KMS-11 (cell line): ENCODE results near the gene UBASH3B.

Source experiments
- H2AFZ ChIP-seq: fragments of 200-600 bp; sonication (generic); 2 replicates; pipeline ENCODE4 v1.6.1; 2016; ENCODE audit warnings: antibody characterized with exemption, mixed run types, low read depth
- H3K27ac ChIP-seq: fragments of 200-600 bp; sonication (generic); 2 replicates; pipeline ENCODE4 v1.6.1; 2016; ENCODE audit warnings: mild to moderate bottlenecking, mixed run types
- H3K27me3 ChIP-seq: fragments of 200-600 bp; sonication (generic); 2 replicates; pipeline ENCODE4 v1.6.1; 2017; ENCODE audit warnings: mild to moderate bottlenecking, low read depth, mixed run types, moderate library complexity; ENCODE audit not compliant: insufficient read depth
- H3K36me3 ChIP-seq: fragments of 200-600 bp; sonication (generic); 2 replicates; pipeline ENCODE4 v1.6.1; 2017; ENCODE audit warnings: mild to moderate bottlenecking, mixed run types; ENCODE audit not compliant: insufficient read depth
- H3K4me1 ChIP-seq: fragments of 200-600 bp; sonication (generic); 2 replicates; pipeline ENCODE4 v1.6.1; 2016; ENCODE audit warnings: mild to moderate bottlenecking, low read depth, mixed run types; ENCODE audit not compliant: poor library complexity, severe bottlenecking
- H3K4me2 ChIP-seq: fragments of 200-600 bp; sonication (generic); 2 replicates; pipeline ENCODE4 v1.7.0; 2016; ENCODE audit warnings: mild to moderate bottlenecking, mixed run types
- H3K4me3 ChIP-seq: fragments of 200-600 bp; sonication (generic); IDR thresholded peaks from 2 replicates; pipeline ENCODE4 v1.6.1; 2017; ENCODE audit warnings: low read depth, low read length, mixed read lengths; ENCODE audit not compliant: insufficient read depth
- H3K79me2 ChIP-seq: fragments of 200-600 bp; sonication (generic); 2 replicates; pipeline ENCODE4 v1.6.1; 2016; ENCODE audit warnings: low read depth, mixed run types; ENCODE audit not compliant: insufficient read depth
- H3K9ac ChIP-seq: fragments of 200-600 bp; sonication (generic); 2 replicates; pipeline ENCODE4 v1.6.1; 2016; ENCODE audit warnings: mild to moderate bottlenecking, mixed run types
- H4K20me1 ChIP-seq: fragments of 200-600 bp; sonication (generic); 2 replicates; pipeline ENCODE4 v1.6.1; 2016; ENCODE audit warnings: mild to moderate bottlenecking, mixed run types; ENCODE audit not compliant: insufficient read depth
- TF ChIP-seq, protein P1 (sequence below): fragments of 200-600 bp; sonication (generic); conservative IDR thresholded peaks from 2 replicates; pipeline ENCODE4 v1.6.1; 2017; ENCODE audit warnings: low read depth, mild to moderate bottlenecking, antibody characterized with exemption, low read length, moderate library complexity, mixed read lengths

Gene UBASH3B

DNA sequence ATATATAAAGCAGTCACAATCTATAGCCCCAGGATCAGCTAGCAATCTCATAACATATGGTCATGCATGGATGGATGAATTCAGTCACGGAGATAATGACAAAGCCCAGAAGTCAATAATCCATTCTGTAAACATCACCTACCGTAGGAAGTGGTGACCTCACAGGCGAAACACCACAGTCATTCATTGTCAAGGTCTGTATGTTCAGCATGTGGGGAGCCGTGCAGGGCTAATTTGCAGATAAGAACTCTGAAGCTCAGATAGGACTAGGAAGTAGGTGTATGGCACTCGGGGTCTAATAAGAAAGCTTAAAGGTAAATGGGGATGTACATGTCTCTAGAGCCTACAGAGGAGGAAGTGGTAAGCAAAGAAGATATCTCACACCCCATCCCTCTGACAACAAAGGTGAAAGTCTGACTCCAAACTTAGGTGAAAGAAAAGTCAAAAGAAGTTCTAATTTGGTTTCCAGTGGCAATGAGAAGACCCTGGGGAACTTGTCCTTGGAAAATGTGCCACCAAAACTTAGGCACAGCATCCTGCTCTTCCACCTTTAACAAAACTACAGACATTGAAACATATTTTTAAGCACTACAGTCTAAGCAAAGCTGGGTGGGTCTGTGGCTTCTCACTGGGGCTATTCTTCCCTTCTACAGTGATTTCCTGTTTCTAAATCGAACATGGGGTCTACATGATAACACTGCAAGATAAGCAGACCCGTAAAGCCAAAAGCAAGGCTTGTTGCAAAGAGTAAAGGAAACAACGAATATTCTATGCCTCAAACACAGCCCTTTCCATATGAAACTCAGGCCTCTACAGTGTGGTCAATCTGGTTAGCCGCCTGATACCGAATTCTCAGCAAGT lies 188.0 kb downstream of the UBASH3B start:
- H3K27ac ChIP-seq, result no peak overlapping the region
- H3K36me3 ChIP-seq, result no peaks in the 10 kb centered on the region
- no peaks in the 10 kb centered on the region for H3K79me2 ChIP-seq
- no peak overlapping the region for H3K4me3 ChIP-seq
- H4K20me1 ChIP-seq, result no peaks in the 10 kb centered on the region
- H2AFZ ChIP-seq, result no peak overlapping the region
- no peaks in the 10 kb centered on the region for H3K27me3 ChIP-seq
- TF ChIP-seq, protein P1, sequence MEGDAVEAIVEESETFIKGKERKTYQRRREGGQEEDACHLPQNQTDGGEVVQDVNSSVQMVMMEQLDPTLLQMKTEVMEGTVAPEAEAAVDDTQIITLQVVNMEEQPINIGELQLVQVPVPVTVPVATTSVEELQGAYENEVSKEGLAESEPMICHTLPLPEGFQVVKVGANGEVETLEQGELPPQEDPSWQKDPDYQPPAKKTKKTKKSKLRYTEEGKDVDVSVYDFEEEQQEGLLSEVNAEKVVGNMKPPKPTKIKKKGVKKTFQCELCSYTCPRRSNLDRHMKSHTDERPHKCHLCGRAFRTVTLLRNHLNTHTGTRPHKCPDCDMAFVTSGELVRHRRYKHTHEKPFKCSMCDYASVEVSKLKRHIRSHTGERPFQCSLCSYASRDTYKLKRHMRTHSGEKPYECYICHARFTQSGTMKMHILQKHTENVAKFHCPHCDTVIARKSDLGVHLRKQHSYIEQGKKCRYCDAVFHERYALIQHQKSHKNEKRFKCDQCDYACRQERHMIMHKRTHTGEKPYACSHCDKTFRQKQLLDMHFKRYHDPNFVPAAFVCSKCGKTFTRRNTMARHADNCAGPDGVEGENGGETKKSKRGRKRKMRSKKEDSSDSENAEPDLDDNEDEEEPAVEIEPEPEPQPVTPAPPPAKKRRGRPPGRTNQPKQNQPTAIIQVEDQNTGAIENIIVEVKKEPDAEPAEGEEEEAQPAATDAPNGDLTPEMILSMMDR, result no peak
- no peaks in the 10 kb centered on the region for H3K4me1 ChIP-seq
- no peak overlapping the region; the same call in 1 of the 2 replicates for H3K4me2 ChIP-seq
- no peak overlapping the region for H3K9ac ChIP-seq

DNA sequence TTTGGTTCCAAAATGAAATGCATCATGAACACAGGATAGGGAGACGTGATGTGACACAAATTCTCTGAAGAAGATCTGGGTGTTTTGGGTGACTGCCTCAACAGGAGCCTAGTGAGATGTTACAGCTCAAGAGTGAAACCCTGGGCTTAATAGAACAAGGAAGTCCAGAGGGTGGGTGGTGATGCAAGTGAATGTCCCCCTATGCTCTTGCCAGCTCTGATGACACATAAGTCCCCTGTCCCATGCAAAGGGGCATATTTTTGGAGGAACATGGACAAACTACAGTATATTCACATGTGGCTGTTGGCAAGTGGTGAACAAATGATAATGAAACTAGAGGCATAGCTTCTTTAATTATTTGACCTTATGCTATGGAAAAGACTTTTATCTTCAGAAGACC lies 191.9 kb downstream of the UBASH3B start:
- Histone ChIP-seq H3K27ac (no peak overlapping the region), H4K20me1 (no peaks in the 10 kb centered on the region), H3K27me3 (no peaks in the 10 kb centered on the region), H3K36me3 (no peaks in the 10 kb centered on the region), H3K79me2 (no peaks in the 10 kb centered on the region), H3K4me2 (no peak overlapping the region), H3K4me3 (no peak overlapping the region), H3K4me1 (no peaks in the 10 kb centered on the region), H3K9ac (no peak overlapping the region), H2AFZ (no peak overlapping the region)
- TF ChIP-seq, protein P1, result no peak

DNA sequence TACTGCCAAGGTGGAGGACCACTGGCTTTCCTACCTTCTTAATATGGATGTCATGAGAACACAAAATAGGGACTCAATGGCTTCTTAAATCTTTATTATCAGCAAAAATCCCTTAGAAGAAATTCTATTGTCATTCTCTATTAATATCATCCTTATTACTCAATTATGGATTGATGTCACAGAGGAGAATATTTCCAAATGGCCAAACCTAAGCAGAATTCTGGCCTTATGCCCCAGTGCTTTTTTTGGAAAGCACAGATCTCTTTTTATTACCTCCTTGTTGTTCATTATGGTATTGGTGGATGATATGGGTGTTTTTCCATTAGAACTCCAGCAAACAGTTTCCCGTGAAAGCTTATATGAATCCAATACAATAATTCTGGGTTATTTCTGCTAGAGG lies 192.7 kb downstream of the UBASH3B start:
- Histone ChIP-seq H4K20me1 (no peaks in the 10 kb centered on the region), H3K4me1 (no peaks in the 10 kb centered on the region), H2AFZ (no peak overlapping the region), H3K4me2 (no peak overlapping the region), H3K9ac (no peak overlapping the region), H3K27ac (no peak overlapping the region), H3K36me3 (no peaks in the 10 kb centered on the region), H3K4me3 (no peak overlapping the region), H3K79me2 (no peaks in the 10 kb centered on the region), H3K27me3 (no peaks in the 10 kb centered on the region)
- TF ChIP-seq, protein P1, result no peak

DNA sequence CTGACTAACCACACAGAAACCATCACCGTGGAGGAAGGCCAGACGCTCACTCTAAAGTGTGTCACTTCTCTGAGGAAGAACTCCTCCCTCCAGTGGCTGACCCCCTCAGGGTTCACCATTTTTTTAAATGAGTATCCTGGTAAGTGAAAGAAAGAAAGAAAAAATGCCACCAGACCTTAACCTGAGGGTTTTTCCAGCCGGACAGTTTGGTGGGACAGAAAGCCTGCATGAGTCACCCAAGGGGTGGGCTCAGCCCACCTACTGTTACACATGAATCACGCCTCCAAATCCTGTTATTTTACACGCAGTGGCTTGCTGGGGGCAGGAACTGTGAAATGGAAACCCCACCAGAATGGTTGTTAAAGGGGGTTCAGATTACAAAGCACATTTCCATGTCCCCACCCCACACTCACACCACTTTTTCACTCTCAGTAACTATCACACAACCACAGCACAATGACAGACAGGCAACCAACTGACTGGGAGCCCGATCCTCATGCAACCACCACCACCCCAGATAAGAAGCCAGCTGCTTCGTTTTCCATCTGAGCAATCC lies 194.6 kb downstream of the UBASH3B start:
- H3K4me3 ChIP-seq, result no peak overlapping the region
- H3K79me2 ChIP-seq, result no peaks in the 10 kb centered on the region
- TF ChIP-seq, protein P1, result no peak
- no peak overlapping the region for H2AFZ ChIP-seq
- H3K4me1 ChIP-seq, result no peaks in the 10 kb centered on the region
- no peaks in the 10 kb centered on the region for H4K20me1 ChIP-seq
- H3K36me3 ChIP-seq, result no peaks in the 10 kb centered on the region
- H3K4me2 ChIP-seq, result no peak overlapping the region
- no peak overlapping the region for H3K27ac ChIP-seq
- H3K27me3 ChIP-seq, result no peaks in the 10 kb centered on the region
- H3K9ac ChIP-seq, result no peak overlapping the region
